Neural cell (in vitro differentiated cells): ENCODE data around the gene THBS1. TPM values are rescaled to one million over a fixed set of nuclear protein-coding genes. Genes with fewer than 3 reads are reported as not detected.

ENCODE experiments used
- H2AFZ ChIP-seq: fragments of 200-600, 300-800 bp; sonication (generic), shearing (Covaris generic); 2 replicates; pipeline ENCODE4 v1.6.0; 2014; ENCODE audit warnings: low read depth, mild to moderate bottlenecking, antibody characterized with exemption, low read length, moderate library complexity
- H3F3A ChIP-seq: fragments of 200-600 bp; shearing (Covaris generic); 2 replicates; pipeline ENCODE4 v1.6.1; 2016; ENCODE audit warnings: mild to moderate bottlenecking, moderate library complexity, mixed read lengths, antibody characterized with exemption, low read length; ENCODE audit not compliant: insufficient read depth, poor library complexity, severe bottlenecking
- H3K27ac ChIP-seq: fragments of 200-600, 300-800 bp; sonication (generic), shearing (Covaris generic); 2 replicates; pipeline ENCODE4 v1.5.1; 2014; ENCODE audit warnings: mild to moderate bottlenecking, low read length, moderate library complexity
- H3K27me3 ChIP-seq: fragments of 300-800, 200-600 bp; sonication (generic), shearing (Covaris generic); 2 replicates; pipeline ENCODE4 v1.6.0; 2014; ENCODE audit warnings: mild to moderate bottlenecking, low read depth, low read length, moderate library complexity; ENCODE audit not compliant: insufficient read depth
- H3K36me3 ChIP-seq: fragments of 300-800, 200-600 bp; sonication (generic), shearing (Covaris generic); 2 replicates; pipeline ENCODE4 v1.5.1; 2014; ENCODE audit warnings: mild to moderate bottlenecking, antibody characterized with exemption, low read length, moderate library complexity; ENCODE audit not compliant: insufficient read depth
- H3K4me2 ChIP-seq: fragments of 300-800, 200-600 bp; sonication (generic), shearing (Covaris generic); 2 replicates; pipeline ENCODE4 v1.6.0; 2014; ENCODE audit warnings: mild to moderate bottlenecking, low read length
- H3K4me3 ChIP-seq: fragments of 300-800, 200-600 bp; sonication (generic), shearing (Covaris generic); 2 replicates; pipeline ENCODE4 v1.5.1; 2014; ENCODE audit warnings: mild to moderate bottlenecking, low read length, moderate library complexity
- H3K79me2 ChIP-seq: fragments of 200-600 bp; shearing (Covaris generic); replicated peaks from 2 replicates; pipeline ENCODE4 v1.6.0; 2014; ENCODE audit warnings: mild to moderate bottlenecking, low read length, moderate library complexity; ENCODE audit not compliant: insufficient read depth
- H3K9ac ChIP-seq: fragments of 300-800, 200-600 bp; sonication (generic), shearing (Covaris generic); 2 replicates; pipeline ENCODE4 v1.6.1; 2016; ENCODE audit warnings: mild to moderate bottlenecking, low read length, mixed read lengths
- H3K9me2 ChIP-seq: fragments of 200-600 bp; shearing (Covaris generic); 2 replicates; pipeline ENCODE4 v1.6.1; 2016; ENCODE audit warnings: mild to moderate bottlenecking, low read length, mixed read lengths; ENCODE audit not compliant: insufficient read depth
- H3K9me3 ChIP-seq: fragments of 200-600, 300-800 bp; sonication (generic), shearing (Covaris generic); 2 replicates; pipeline ENCODE4 v1.6.1; 2016; ENCODE audit warnings: mild to moderate bottlenecking, mixed run types, low read length, moderate library complexity, mixed read lengths
- H4K20me1 ChIP-seq: fragments of 200-600 bp; shearing (Covaris generic); 2 replicates; pipeline ENCODE4 v1.6.1; 2016; ENCODE audit warnings: mild to moderate bottlenecking, mixed run types; ENCODE audit not compliant: insufficient read depth
- CTCF ChIP-seq: fragments of 450-650 bp; IDR thresholded peaks from 2 replicates; pipeline ENCODE4 v1.5.1; 2014; ENCODE audit warnings: antibody characterized with exemption, mild to moderate bottlenecking, moderate library complexity; ENCODE audit not compliant: poor library complexity, severe bottlenecking
- EP300 ChIP-seq: fragments of 450-650 bp; conservative IDR thresholded peaks from 2 replicates; pipeline ENCODE4 v1.6.1; 2014; ENCODE audit warnings: antibody characterized with exemption, mild to moderate bottlenecking, moderate library complexity; ENCODE audit not compliant: poor library complexity, severe bottlenecking
- EZH2 ChIP-seq: fragments of 200-600, 300-800 bp; shearing (Covaris generic), sonication (generic); IDR thresholded peaks from 2 replicates; pipeline ENCODE4 v1.6.1; 2014; ENCODE audit warnings: antibody characterized with exemption, low read length, borderline replicate concordance, mild to moderate bottlenecking; ENCODE audit not compliant: insufficient read depth, poor library complexity, severe bottlenecking
- MXI1 ChIP-seq: fragments of 450-650 bp; conservative IDR thresholded peaks from 2 replicates; pipeline ENCODE4 v1.6.1; 2014; ENCODE audit warnings: antibody characterized with exemption, mild to moderate bottlenecking; ENCODE audit not compliant: poor library complexity, severe bottlenecking
- POLR2AphosphoS5 ChIP-seq: IDR thresholded peaks from 2 replicates; pipeline ENCODE4 v1.6.1; 2012
- RAD21 ChIP-seq: fragments of 450-650 bp; conservative IDR thresholded peaks from 2 replicates; pipeline ENCODE4 v1.6.1; 2014; ENCODE audit warnings: antibody characterized with exemption, mild to moderate bottlenecking, moderate library complexity
- REST ChIP-seq: IDR thresholded peaks from 2 replicates; pipeline ENCODE4 v1.6.1; 2012; ENCODE audit warnings: borderline replicate concordance
- SMC3 ChIP-seq: fragments of 450-650 bp; conservative IDR thresholded peaks from 2 replicates; pipeline ENCODE4 v1.6.1; 2014; ENCODE audit warnings: antibody characterized with exemption, mild to moderate bottlenecking, moderate library complexity; ENCODE audit not compliant: poor library complexity
- TAF1 ChIP-seq: IDR thresholded peaks from 2 replicates; pipeline ENCODE4 v1.6.1; 2012; ENCODE audit warnings: low read depth
- polyA plus RNA-seq: library from polyadenylated mRNA; depleted of rRNA; stranded (reverse); fragments of >200 nt; gene quantifications from 2 replicates; pipeline ENCODE4 v1.2.3, GENCODE V29; 2014

THBS1 gene
- polyA plus RNA-seq, 1 donor from 2014 or later, result 0.22 TPM

GRCh38 chr15:39625856-39626255, 45.0 kb downstream of the THBS1 start:
- Histone ChIP-seq H3K27ac (no peak overlapping the region), H3K9me2 (no peaks in the 10 kb centered on the region), H3K4me3 (no peak overlapping the region), H3K27me3 (no peaks in the 10 kb centered on the region), H3K9ac (no peak overlapping the region), H3F3A (no peaks in the 10 kb centered on the region), H4K20me1 (no peaks in the 10 kb centered on the region), H3K9me3 (no peaks in the 10 kb centered on the region), H3K36me3 (no peaks in the 10 kb centered on the region), H2AFZ (no peak overlapping the region), H3K4me2 (no peak overlapping the region), H3K79me2 (no peaks in the 10 kb centered on the region)
- TF ChIP-seq SMC3 (no peak), EZH2 (no peak), CTCF (no peak), POLR2AphosphoS5 (no peak), RAD21 (no peak), TAF1 (no peak), EP300 (no peak), MXI1 (no peak), REST (no peak)

- H2AFZ ChIP-seq, result no peak overlapping the region
- no peaks in the 10 kb centered on the region for H4K20me1 ChIP-seq
- no peaks in the 10 kb centered on the region for H3K27me3 ChIP-seq
- no peak for TF ChIP-seq REST
- TF ChIP-seq EP300, result no peak
- no peak for TF ChIP-seq TAF1
- H3K27ac ChIP-seq, result no peak overlapping the region
- H3K9ac ChIP-seq, result no peak overlapping the region
- H3K4me3 ChIP-seq, result no peak overlapping the region
- H3K79me2 ChIP-seq, result no peaks in the 10 kb centered on the region
- no peaks in the 10 kb centered on the region for H3K36me3 ChIP-seq
- H3K9me3 ChIP-seq, result no peaks in the 10 kb centered on the region
- H3K9me2 ChIP-seq, result no peaks in the 10 kb centered on the region
- no peak overlapping the region for H3K4me2 ChIP-seq
- no peaks in the 10 kb centered on the region for H3F3A ChIP-seq
Measured at GRCh38 chr15:39627451-39628143, 46.7 kb downstream of the THBS1 start.
